Measurements from ENCODE around the gene ENTPD7. TPM values are rescaled to one million over a fixed set of nuclear protein-coding genes. Genes with fewer than 3 reads are reported as not detected.

ENTPD7 gene
- total RNA-seq, 6 donors from 2014 or later, result 2.9 to 12.3 (median 9.3) TPM

- peaks cover 20 to 99% (median 43%) of the 10 kb centered on the region in 4 donors for H3K36me3 ChIP-seq
- no peak overlapping the region for H3K27ac ChIP-seq
- no peaks in the 10 kb centered on the region for H3K9me3 ChIP-seq
- 98% methylated on average over 2 of the region's 2 CpGs for WGBS, 2 donors
- no peaks in the 10 kb centered on the region for H3K4me1 ChIP-seq
- no peak for ATAC-seq (ENCODE audit: low FRiP score in 2 of 2)
- no peak for DNase-seq
- no peak overlapping the region for H3K4me3 ChIP-seq
- TF ChIP-seq POLR2AphosphoS5 (IDR thresholded peaks at IDR 0.05), result no peak
- TF ChIP-seq CTCF (IDR thresholded peaks at IDR 0.05), result no peak
- TF ChIP-seq EP300 (IDR thresholded peaks at IDR 0.05), result no peak
- no peak for TF ChIP-seq POLR2A (IDR thresholded peaks at IDR 0.05)
- no peaks in the 10 kb centered on the region for H3K27me3 ChIP-seq
Observed at GRCh38 chr10:99748823-99749451, 89.6 kb downstream of the ENTPD7 start.

- no peaks in the 10 kb centered on the region for H3K9me3 ChIP-seq
- H3K4me1 ChIP-seq, result no peaks in the 10 kb centered on the region
- no peak overlapping the region for H3K4me3 ChIP-seq
- ATAC-seq (ENCODE audit: low FRiP score in 2 of 2) (no peak), DNase-seq (no peak)
- H3K36me3 ChIP-seq, result peaks cover 8 to 99% (median 38%) of the 10 kb centered on the region in 4 donors
- no peaks in the 10 kb centered on the region for H3K27me3 ChIP-seq
- H3K27ac ChIP-seq, result no peak overlapping the region
- no peak for TF ChIP-seq CTCF (IDR thresholded peaks at IDR 0.05)
- no peak for TF ChIP-seq EP300 (IDR thresholded peaks at IDR 0.05)
- TF ChIP-seq POLR2A (IDR thresholded peaks at IDR 0.05), result no peak
- TF ChIP-seq POLR2AphosphoS5 (IDR thresholded peaks at IDR 0.05), result no peak
Observed at GRCh38 chr10:99750641-99751040, 91.3 kb downstream of the ENTPD7 start.

- Histone ChIP-seq H3K4me1 (no peaks in the 10 kb centered on the region), H3K36me3 (peaks cover under 1 to 99% (median 39%) of the 10 kb centered on the region in 4 donors), H3K9me3 (no peaks in the 10 kb centered on the region), H3K27ac (no peak overlapping the region), H3K27me3 (no peaks in the 10 kb centered on the region), H3K4me3 (no peak overlapping the region)
- 81 to 90% methylated on average over 1 of the region's 1 CpG for WGBS, 2 donors
- ATAC-seq (ENCODE audit: low FRiP score in 2 of 2) (no peak), DNase-seq (no peak)
- TF ChIP-seq CTCF (IDR thresholded peaks at IDR 0.05) (no peak), EP300 (IDR thresholded peaks at IDR 0.05) (no peak), POLR2A (IDR thresholded peaks at IDR 0.05) (no peak), POLR2AphosphoS5 (IDR thresholded peaks at IDR 0.05) (no peak)
Observed at GRCh38 chr10:99754670-99755069, 95.4 kb downstream of the ENTPD7 start.

Small RNA genes within 50 kb of the gene (small RNA-seq; reads per million reads assigned to genes)
- 0 reads per million in 4 donors for gene AL133353.1

Other genes starting within 250 kb of the ENTPD7 start
- gene GOT1, start 228.9 kb upstream of the ENTPD7 start, total RNA-seq, result 10 to 100 TPM; 13.1 to 46.8 (median 25.7) TPM
- gene NKX2-3, start 126.6 kb upstream of the ENTPD7 start, total RNA-seq, result under 1 TPM in 2 of 6 donors, not detected in 4; 0.10 to 0.20 TPM
- gene SLC25A28, start 39.1 kb upstream of the ENTPD7 start, total RNA-seq, result 10 to 100 TPM; 25.7 to 53.4 (median 45.3) TPM
- 10 to 100 TPM; 16.0 to 38.3 (median 29.3) TPM for gene COX15, start 72.6 kb downstream of the ENTPD7 start, total RNA-seq
- gene CUTC, start 72.7 kb downstream of the ENTPD7 start, total RNA-seq, result 10 to 100 TPM; 10.7 to 35.6 (median 15.8) TPM
- gene ABCC2, start 123.1 kb downstream of the ENTPD7 start, total RNA-seq, result 1 to 10 TPM in 5 of 6 donors, under 1 TPM in 1; 0.46 to 5.2 (median 1.7) TPM

Data from upper lobe of left lung (tissue), 6 donors.